Vagina (tissue), 2 donors: ENCODE data around the gene ACSM3.

Experiments used
- CTCF ChIP-seq, 3 experiments: fragments of 450-650 bp in 2 of 3; fragments of 200-600 bp in 1 of 3; sonication (generic) in 1 of 3; IDR thresholded peaks; one replicate each; pipeline ENCODE4 v1.5.1; 2017 to 2019; ENCODE audit warnings: antibody characterized with exemption in 3 of 3, mild to moderate bottlenecking in 2 of 3, moderate library complexity in 2 of 3
- POLR2A ChIP-seq, 2 donors: fragments of 450-650 bp; IDR thresholded peaks; one replicate each; pipeline ENCODE4 v1.6.1; 2017; ENCODE audit warnings: antibody characterized with exemption in 2 of 2, mild to moderate bottlenecking in 2 of 2, moderate library complexity in 2 of 2

GRCh38 chr16:20829536-20829935 is 65.7 kb downstream of the ACSM3 start:
- TF ChIP-seq CTCF (IDR thresholded peaks at IDR 0.05) (no peak), POLR2A (IDR thresholded peaks at IDR 0.05) (no peak)
